HG03066 (cell line): ENCODE measurements around the gene INTS11.

Source experiments
- ATAC-seq: cut with Tn5 transposase; IDR thresholded peaks from one replicate; pipeline ENCODE4 v1.9.1; 2021; ENCODE audit warnings: low read depth; ENCODE audit not compliant: unreplicated experiment

INTS11 gene

GRCh38 chr1:1303736-1304135 lies 20.7 kb downstream of the INTS11 start:
- ATAC-seq = no peak

- no peak for ATAC-seq
These were observed 21.4 kb downstream of the INTS11 start for GRCh38 chr1:1302951-1303509.

GRCh38 chr1:1302006-1302430 lies 22.4 kb downstream of the INTS11 start:
- ATAC-seq = no peak

GRCh38 chr1:1300352-1300739 lies 24.1 kb downstream of the INTS11 start:
- no peak for ATAC-seq

GRCh38 chr1:1299686-1300351 lies 24.6 kb downstream of the INTS11 start:
- no peak for ATAC-seq

GRCh38 chr1:1298861-1299685 lies 25.4 kb downstream of the INTS11 start:
- no peak for ATAC-seq

- no peak for ATAC-seq
These were observed 26.5 kb downstream of the INTS11 start for GRCh38 chr1:1297802-1298424.

GRCh38 chr1:1296070-1297061 lies 28.1 kb downstream of the INTS11 start:
- ATAC-seq = no peak

- ATAC-seq = no peak
These were observed 29.1 kb downstream of the INTS11 start for GRCh38 chr1:1295154-1295923.

- ATAC-seq = no peak
These were observed 30.1 kb downstream of the INTS11 start for GRCh38 chr1:1294250-1294890.

- no peak for ATAC-seq
These were observed 30.9 kb downstream of the INTS11 start for GRCh38 chr1:1293263-1294249.

- no peak for ATAC-seq
These were observed 31.6 kb downstream of the INTS11 start for GRCh38 chr1:1292851-1293250.

GRCh38 chr1:1292442-1292779 lies 32.0 kb downstream of the INTS11 start:
- no peak for ATAC-seq

- no peak for ATAC-seq
These were observed 32.7 kb downstream of the INTS11 start for GRCh38 chr1:1291548-1292441.

GRCh38 chr1:1291023-1291528 lies 33.4 kb downstream of the INTS11 start:
- ATAC-seq = no peak

GRCh38 chr1:1290238-1290731 lies 34.2 kb downstream of the INTS11 start:
- ATAC-seq = no peak
